Jurkat, Clone E6-1 (cell line): Measurements from ENCODE around the gene VGLL4.
"Not testable (repeated sequence)": the region's sequence is repeated elsewhere in the genome, so short reads cannot be mapped to it uniquely, and the experiment has no call there.

ENCODE experiments used
- DNase-seq: peaks from one replicate; pipeline ENCODE4 v3.0.0-alpha.2; 2011; ENCODE audit warnings: low read depth, low spot score
- H3K4me3 ChIP-seq: 2 replicates; pipeline ENCODE4 v1.5.1; 2011; ENCODE audit warnings: mild to moderate bottlenecking, low read length, control low read depth, moderate library complexity

VGLL4 gene

GRCh38 chr3:11574981-11575669 lies 68.6 kb downstream of the VGLL4 start:
- no peak for DNase-seq
- H3K4me3 ChIP-seq = no peak overlapping the region

GRCh38 chr3:11572660-11573059 lies 71.1 kb downstream of the VGLL4 start:
- H3K4me3 ChIP-seq, DNase-seq: not testable (repeated sequence)

DNA sequence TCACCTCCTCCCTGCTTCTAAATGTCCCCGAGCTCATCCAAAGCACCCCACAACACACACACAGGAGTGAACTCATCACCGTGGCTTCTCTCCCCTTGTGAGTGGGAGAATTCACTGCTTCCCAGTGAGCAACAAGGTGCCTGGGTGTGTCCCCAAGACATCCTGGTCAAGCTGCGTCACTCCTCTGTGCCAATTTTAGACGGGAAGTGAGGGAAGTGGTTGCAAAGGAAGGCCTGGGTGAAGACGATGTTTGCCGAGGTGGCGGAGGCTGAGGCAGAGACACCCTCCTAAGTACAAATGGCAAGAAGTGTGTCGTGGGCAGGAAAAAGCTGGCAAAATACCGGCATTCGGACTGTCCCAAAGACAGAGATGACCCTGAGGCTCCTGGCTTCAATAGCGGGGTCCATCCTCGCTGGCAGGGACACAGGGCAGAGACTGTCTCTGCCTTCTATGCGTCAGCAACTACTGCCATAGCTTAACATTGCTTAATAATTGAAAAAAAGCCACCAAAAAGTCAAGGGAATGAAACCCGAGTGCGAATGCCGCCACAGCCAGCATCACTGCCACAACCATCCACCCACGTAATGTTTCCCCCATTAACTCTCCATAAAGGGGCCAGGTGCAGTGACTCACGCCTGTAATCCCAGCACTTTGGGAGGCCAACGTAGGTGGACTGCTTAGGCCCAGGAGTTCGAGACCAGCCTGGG lies 72.8 kb downstream of the VGLL4 start:
- DNase-seq = no peak
- no peak overlapping the region for H3K4me3 ChIP-seq

GRCh38 chr3:11570251-11570650 lies 73.5 kb downstream of the VGLL4 start:
- DNase-seq = no peak
- H3K4me3 ChIP-seq = no peak overlapping the region

GRCh38 chr3:11569156-11569741 lies 74.5 kb downstream of the VGLL4 start:
- no peak for DNase-seq
- no peak overlapping the region for H3K4me3 ChIP-seq

DNA sequence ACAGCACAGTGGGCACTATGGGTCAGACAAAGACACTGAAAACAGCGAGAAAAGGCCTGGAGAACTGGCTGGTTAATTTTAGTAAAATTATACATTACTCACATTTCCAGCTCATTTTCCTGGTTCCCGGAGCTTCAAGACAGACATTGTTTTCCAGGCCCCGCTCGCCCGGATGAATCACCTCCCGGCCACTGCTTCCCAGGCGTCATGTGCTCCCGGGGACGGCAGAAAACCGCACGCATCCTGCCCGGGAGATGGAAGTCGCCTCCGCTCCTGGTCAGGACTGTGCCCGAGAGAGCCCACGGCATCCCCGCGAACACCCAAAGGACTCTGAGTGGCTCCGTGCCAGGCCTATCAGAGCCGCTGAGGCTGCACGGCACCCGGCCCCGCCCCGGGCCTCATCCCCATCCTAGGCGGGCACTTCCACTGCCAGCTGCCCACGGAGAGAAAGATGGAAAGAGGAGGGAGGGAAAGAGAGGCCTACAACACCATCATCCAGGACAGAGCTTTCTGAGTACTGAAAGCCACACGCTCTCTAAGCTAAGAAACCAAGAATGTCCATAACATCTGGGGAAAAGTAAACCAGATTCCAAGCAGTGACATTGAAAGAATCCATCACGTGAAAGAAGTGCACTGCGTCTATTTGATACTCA lies 75.1 kb downstream of the VGLL4 start:
- no peak for DNase-seq

GRCh38 chr3:11567516-11568467 lies 75.9 kb downstream of the VGLL4 start:
- DNase-seq = no peak
- no peak overlapping the region for H3K4me3 ChIP-seq

More for the DNA sequence above, 75.1 kb downstream of the VGLL4 start:
- H3K4me3 ChIP-seq = no peak overlapping the region

DNA sequence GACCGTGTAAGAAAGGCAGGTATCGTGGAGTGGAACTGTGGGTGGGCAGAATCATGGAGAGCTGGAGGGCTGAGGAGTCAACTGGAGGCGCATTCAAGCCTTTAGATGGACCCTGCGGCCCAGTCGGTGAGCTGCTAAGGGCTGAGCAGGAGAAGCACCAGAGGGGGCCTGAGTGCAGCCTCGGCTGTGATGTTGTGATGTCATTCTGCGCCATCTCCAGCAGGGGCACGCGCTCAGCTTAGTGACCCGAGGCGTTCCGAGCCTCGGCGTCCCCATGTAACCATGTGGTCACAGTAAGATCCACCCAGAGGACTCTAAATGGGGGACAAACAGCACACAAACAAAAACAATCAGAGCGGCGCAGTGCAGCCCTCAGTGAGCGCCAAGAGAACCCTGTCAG lies 76.8 kb downstream of the VGLL4 start:
- DNase-seq = no peak
- no peak overlapping the region for H3K4me3 ChIP-seq

GRCh38 chr3:11566478-11566877 lies 77.2 kb downstream of the VGLL4 start:
- DNase-seq = no peak
- no peak overlapping the region for H3K4me3 ChIP-seq

DNA sequence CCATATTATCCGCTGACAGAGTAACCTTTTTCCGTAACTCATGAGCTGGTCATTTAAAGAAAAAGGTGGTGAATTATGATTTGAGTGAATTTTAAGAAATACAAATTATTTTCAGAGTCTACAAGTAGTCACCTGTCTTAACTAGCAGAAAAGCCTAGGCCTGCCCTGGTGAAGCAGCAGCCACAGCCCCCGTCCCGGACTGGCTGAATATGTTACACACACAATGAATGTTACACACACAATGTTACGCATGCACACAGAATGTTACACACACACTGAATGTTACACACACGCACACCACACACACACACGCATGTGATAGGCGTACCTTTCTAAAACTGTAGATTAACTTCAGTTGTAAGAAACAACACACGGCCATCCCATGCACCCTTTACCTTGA lies 77.8 kb downstream of the VGLL4 start:
- DNase-seq = no peak
- no peak overlapping the region for H3K4me3 ChIP-seq

DNA sequence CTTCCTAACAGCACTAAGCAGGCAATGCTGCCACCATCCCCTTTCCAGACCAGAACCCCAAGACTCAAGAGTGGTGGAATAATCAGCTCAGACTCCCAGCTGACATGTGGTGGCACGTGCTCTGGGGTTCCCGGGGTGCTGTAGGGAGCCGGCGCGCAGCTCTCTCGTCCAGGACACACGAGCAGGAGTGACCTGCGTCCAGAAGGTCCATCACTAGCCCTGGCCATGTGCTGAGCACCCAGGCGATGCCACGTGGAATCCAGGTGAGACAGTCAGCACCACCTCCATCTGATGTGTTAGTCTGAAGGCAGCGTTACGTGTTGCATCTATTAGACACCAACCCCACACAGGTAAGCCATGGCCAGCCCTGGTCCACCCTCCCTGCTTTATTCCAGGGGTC lies 78.2 kb downstream of the VGLL4 start:
- no peak for DNase-seq
- no peak overlapping the region for H3K4me3 ChIP-seq

DNA sequence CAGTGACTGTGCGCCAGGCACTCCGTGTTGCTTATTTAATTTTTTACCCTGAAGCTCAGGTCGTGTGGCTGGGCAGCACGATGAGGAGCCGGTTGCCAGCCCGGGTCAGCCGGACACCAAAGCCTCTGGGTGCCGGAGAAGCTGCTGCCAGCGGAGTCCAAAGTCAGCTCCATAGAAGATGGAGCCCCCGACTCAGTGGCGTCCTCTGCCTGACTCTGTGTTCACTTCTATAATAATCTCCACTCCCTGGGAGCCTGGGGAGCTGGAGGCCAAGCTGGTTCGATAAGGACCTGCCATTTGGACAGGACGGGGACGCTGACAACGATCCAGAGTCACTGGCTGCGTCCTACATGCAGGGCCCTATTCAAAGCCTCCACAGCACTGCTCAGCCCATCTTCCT lies 78.6 kb downstream of the VGLL4 start:
- H3K4me3 ChIP-seq = no peak overlapping the region
- no peak for DNase-seq

DNA sequence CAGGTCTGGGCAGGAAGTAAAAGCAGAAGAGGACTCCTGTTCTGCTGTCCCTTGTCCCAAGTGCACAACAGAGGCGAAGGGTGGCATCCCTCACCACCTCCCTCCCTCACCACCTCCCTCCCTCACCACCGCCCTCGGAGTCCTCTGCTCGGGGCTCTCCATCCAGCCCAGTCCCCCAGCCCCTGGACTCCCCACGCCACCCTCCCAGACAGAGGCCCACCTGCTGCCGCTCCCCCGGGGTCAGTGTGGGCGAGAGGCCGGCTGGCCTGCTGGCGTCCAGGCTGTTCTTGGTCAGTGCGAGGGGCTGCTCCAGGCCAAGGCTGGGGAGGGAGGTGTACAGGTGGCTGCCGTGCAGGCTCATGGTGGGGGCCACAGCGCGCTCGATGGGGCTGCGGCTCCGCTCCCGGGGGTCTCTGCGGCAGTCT lies 79.1 kb downstream of the VGLL4 start:
- DNase-seq = no peak
- H3K4me3 ChIP-seq = no peak overlapping the region

DNA sequence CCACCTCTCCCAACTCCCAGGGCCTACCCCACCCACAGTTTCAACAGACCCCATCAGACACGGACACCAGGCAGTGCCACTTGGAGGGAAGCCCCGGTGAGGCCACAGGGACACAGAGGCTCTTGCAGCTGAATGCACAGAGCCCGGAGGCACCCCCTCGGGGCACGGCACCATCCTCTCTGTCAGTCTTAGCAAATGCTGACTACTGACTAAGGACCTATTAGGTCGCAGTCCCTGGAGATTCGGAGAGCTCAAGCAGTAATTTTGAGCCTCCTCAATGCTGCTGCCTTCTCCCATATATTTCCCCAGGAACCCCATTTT lies 79.9 kb downstream of the VGLL4 start:
- H3K4me3 ChIP-seq = no peak overlapping the region
- DNase-seq = no peak

GRCh38 chr3:11563159-11563864 lies 80.4 kb downstream of the VGLL4 start:
- H3K4me3 ChIP-seq = no peak overlapping the region

DNA sequence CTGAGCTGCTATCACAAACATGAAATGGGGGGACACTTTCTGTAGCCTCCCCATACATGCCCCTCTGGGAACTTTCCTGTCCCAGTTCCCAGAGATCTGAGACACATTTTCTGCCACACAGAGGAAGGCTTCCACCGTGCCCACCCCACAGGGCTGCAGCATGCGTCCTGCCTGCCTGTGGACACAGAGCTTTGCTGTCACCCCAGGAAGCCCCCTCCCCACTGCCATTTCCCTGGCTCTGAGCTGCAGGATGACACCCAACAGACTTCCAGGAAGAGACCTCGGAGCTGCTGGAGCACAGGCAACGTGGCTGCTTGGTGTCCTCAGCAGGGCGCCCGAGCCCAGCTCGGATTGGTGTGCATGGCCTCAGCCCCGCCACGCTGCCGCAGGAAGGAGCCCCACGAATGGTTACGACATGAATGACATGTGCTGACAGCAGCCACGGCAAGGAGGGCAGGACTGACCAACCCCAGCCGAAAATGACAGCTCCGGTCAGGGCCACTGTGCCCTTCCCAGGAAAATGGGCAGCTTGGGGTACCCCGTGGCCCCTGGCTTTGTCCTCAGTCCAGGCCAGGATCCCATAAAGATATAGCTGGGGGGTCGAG lies 81.3 kb downstream of the VGLL4 start:
- DNase-seq = no peak
- no peak overlapping the region for H3K4me3 ChIP-seq

More at GRCh38 chr3:11563159-11563864, 80.4 kb downstream of the VGLL4 start:
- no peak for DNase-seq

DNA sequence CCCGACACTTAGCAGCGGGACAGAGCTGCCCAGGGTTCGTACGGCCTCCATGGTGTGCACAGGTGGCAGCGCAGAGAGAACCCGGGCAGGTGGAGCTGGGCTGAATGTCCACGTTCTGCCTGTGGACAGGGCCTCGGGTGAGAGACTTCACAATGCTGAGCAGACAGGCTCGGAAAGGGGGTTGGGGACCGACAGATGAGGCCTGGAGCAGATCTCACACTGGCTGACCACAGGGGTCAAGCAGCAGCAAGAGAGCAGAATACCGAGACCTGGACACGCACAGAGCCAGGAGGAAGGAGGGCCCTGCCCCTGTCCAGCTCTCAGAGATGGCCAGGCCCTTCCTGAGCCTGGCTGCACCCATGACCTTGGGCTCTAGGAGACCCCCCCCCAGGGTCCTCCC lies 83.0 kb downstream of the VGLL4 start:
- no peak for DNase-seq
- no peak overlapping the region for H3K4me3 ChIP-seq
